ENCODE data around the gene KIF26A. TPM values are rescaled to one million over a fixed set of nuclear protein-coding genes. Genes with fewer than 3 reads are reported as not detected.
"Not testable (repeated sequence)": the region's sequence is repeated elsewhere in the genome, so short reads cannot be mapped to it uniquely, and the experiment has no call there.

The KIF26A gene
- total RNA-seq, 1 donor from 2014 or later, result 6.3 TPM

GRCh38 chr14:104207142-104208014 lies 69.0 kb downstream of the KIF26A start:
- DNase-seq, result no peak
- intact Hi-C loops (cut with DNase I), result no loop called here
- no peak for ATAC-seq (ENCODE audit: poor library complexity)

GRCh38 chr14:104208015-104208295 lies 69.6 kb downstream of the KIF26A start:
- intact Hi-C loops (cut with DNase I); ATAC-seq (ENCODE audit: poor library complexity); DNase-seq: not testable (repeated sequence)

- intact Hi-C loops (cut with DNase I); ATAC-seq (ENCODE audit: poor library complexity): not testable (repeated sequence)
Observed at GRCh38 chr14:104208331-104208730, 69.9 kb downstream of the KIF26A start.

DNA sequence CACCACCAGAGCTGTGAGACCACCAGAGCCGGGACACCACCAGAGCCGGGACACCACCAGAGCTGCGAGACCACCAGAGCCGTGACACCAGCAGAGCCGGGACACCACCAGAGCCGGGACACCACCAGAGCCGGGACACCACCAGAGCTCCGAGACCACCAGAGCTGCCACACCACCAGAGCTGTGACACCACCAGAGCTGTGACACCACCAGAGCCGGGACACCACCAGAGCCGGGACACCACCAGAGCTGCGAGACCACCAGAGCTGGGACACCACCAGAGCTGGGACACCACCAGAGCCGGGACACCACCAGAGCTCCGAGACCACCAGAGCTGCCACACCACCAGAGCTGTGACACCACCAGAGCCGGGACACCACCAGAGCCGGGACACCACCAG lies 70.7 kb downstream of the KIF26A start:
- DNase-seq, result peak; percentile 8
- intact Hi-C loops (cut with DNase I); ATAC-seq (ENCODE audit: poor library complexity): not testable (repeated sequence)

More at GRCh38 chr14:104208331-104208730, 69.9 kb downstream of the KIF26A start:
- peak; percentile 16 for DNase-seq

DNA sequence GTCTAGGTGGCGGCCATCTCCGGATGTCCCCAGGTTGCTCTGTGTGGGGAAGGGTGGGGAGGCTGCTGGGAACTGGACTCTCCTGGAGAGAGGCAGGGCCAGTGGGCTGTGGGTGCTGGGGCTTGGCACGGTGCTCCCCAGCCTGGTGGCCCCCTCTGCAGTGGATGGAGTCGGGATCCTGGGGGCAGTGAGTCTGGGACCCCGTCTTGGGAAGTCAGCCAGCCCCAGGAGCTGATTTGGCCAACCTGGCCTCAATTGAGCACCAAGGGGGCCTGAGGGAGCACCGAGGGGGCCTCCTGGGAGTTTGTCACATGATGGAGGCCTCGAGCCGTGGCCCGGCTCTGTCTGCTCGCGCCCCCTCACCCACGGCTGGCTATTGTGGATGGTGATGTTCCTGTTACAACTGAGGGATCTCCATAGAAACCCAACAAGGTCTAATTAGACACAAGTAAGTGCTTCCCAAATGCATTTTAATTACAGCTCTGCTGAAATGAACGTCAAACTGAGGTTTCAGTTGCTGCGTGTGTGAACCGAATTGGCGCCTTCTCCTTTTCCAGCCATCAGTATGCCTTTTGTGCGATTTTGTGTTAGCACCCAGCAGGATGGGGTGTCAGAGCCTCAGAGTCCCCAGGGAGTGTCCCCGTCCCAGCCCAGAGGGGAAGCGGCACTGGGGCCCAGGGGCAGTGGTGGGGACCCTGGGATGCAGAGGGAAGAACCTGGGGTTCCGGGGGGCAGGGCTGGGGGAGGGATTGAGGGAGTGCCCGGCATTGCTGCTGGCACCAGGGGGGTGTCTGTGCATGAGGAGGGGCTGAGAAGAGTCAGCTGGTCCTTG lies 71.8 kb downstream of the KIF26A start:
- DNase-seq (peak; percentile 22), ATAC-seq (ENCODE audit: poor library complexity) (no peak)
- intact Hi-C loops (cut with DNase I), result no loop called here

GRCh38 chr14:104210817-104211195 lies 72.4 kb downstream of the KIF26A start:
- ATAC-seq (ENCODE audit: poor library complexity) (no peak), DNase-seq (no peak)
- intact Hi-C loops (cut with DNase I), result no loop called here

GRCh38 chr14:104211215-104211614 lies 72.8 kb downstream of the KIF26A start:
- intact Hi-C loops (cut with DNase I), result no loop called here
- DNase-seq (no peak), ATAC-seq (ENCODE audit: poor library complexity) (no peak)

- ATAC-seq (ENCODE audit: poor library complexity), result no peak
- DNase-seq, result no peak
Observed at GRCh38 chr14:104211741-104212140, 73.4 kb downstream of the KIF26A start.

DNA sequence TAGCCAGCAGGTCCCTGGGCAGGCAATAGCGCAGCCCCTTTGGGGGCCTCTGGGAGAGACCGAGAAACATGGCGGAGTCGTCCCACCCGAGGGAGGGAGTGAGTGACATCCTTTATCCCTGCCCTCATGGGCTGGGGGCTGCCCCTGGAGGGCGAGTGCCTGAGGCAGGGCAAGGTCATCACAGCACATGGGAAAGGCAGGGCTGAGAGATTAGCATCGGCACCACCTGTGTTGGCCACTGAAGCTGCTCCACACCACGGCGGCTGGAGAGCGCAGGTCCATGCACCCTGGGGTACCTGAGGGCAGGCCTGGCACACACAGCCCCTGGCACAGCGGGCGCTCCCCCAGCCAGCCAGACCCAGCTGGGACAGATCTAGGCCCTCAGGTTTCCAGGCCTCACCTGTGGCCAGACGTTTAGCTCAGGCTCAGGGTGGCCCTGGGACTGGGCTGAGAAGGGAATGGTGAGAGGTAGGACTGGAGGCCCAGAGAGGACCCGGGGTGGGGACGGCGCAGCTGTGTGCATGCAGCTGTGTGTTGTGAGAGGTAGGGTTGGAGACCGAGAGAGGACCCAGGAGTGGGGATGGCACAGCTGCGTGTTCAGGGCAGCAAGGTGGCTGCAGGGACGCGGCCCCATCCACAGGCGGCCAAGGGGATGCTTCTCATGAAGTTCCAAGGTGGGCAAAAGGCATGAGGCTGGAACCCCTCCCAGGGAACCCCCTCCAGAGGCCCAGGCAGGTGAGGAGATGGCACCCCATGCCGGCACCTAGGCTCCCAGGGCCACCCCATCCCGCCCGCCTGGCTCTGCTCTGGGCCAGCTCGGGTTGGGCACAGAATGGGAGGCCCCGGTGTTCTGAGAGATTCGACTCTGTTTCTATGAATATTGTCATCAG lies 74.1 kb downstream of the KIF26A start:
- DNase-seq, result peak; percentile 27
- no peak for ATAC-seq (ENCODE audit: poor library complexity)
- intact Hi-C loops (cut with DNase I), result no loop called here

More at GRCh38 chr14:104211741-104212140, 73.4 kb downstream of the KIF26A start:
- intact Hi-C loops (cut with DNase I), result no loop called here

DNA sequence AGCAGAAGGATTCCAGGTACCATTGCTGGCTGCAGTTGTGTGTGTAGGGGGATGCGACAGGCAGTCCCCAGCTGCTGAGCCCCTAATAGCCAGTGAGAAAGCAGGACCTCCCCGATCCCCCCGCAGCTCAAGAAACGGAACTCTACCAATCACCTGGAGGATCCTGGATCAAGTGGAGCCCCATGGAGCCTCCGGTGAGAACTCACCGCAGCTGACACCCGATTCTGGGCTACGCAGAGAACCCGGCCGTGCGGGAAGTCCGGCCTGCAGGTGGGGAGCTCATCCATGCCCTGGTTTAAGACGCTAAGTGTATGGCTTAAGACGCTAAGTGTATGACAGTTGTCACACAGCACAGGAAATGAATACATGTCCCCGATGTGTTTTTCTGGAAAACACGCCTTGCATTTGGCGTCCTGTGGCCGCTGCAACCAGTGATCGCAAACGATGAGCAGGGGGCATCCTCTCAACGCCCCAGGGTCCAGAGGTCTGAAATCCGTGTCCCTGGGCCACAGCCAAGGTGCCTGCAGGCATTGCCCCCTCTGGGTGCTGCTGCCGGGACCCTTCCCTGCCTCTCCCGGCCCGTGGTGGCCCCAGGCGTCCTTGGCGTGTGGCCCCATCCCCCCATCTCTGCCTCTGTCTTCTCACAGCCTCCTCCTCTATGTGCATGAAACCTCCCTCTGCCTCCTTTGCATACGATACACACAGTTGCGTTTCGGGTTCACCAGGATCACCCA lies 75.1 kb downstream of the KIF26A start:
- ATAC-seq (ENCODE audit: poor library complexity) (no peak), DNase-seq (peak; percentile 22)
- intact Hi-C loops (cut with DNase I), result no loop called here

- intact Hi-C loops (cut with DNase I), result no loop called here
- DNase-seq (peak; percentile 10), ATAC-seq (ENCODE audit: poor library complexity) (no peak)
Observed at GRCh38 chr14:104214431-104215218, 76.2 kb downstream of the KIF26A start.

GRCh38 chr14:104215706-104216334 lies 77.4 kb downstream of the KIF26A start:
- DNase-seq (peak; percentile 23), ATAC-seq (ENCODE audit: poor library complexity) (no peak)
- intact Hi-C loops (cut with DNase I), result no loop called here

- intact Hi-C loops (cut with DNase I), result no loop called here
- peak; percentile 24 for DNase-seq
- no peak for ATAC-seq (ENCODE audit: poor library complexity)
Observed at GRCh38 chr14:104216457-104216856, 78.1 kb downstream of the KIF26A start.

DNA sequence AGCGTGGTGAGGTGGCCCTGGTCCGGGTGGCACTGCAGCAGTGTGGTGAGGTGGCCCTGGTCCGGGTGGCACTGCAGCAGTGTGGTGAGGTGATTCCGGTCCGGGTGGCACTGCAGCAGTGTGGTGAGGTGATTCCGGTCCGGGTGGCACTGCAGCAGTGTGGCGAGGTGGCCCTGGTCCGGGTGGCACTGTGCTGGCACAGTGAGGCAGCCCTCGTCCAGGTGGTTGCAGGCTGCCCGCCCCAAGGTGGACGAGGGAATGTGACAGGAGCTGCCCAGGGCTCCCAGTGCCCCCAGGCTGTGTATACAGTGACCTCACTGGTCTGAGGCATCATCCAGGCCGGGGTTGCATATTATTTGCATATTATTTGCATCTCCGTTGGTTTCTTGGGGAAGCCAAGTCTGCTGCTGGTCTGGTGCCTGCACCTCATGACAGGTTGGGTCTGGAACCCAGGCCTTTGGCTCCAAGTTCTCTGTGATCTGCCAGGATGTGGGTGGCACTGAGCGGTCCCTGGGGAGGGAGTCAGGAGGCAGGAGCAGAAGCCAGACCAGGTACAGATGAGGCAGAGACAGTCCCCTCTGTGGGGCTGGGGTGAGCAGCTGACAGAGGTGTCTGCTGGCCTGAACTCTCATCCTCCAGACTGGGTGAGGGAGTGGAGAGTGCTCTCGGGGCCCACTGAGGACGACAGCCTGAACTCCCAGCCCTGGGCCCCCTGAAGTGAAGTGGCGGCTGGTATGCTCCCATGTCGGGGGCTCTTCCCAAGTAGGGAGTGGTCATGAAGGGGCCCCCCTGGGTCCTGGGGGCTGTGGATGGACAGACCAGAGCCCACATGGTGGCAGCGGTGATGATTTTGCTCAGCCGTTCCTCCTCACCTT lies 79.3 kb downstream of the KIF26A start:
- intact Hi-C loops (cut with DNase I), result no loop called here
- no peak for ATAC-seq (ENCODE audit: poor library complexity)
- DNase-seq, result no peak

DNA sequence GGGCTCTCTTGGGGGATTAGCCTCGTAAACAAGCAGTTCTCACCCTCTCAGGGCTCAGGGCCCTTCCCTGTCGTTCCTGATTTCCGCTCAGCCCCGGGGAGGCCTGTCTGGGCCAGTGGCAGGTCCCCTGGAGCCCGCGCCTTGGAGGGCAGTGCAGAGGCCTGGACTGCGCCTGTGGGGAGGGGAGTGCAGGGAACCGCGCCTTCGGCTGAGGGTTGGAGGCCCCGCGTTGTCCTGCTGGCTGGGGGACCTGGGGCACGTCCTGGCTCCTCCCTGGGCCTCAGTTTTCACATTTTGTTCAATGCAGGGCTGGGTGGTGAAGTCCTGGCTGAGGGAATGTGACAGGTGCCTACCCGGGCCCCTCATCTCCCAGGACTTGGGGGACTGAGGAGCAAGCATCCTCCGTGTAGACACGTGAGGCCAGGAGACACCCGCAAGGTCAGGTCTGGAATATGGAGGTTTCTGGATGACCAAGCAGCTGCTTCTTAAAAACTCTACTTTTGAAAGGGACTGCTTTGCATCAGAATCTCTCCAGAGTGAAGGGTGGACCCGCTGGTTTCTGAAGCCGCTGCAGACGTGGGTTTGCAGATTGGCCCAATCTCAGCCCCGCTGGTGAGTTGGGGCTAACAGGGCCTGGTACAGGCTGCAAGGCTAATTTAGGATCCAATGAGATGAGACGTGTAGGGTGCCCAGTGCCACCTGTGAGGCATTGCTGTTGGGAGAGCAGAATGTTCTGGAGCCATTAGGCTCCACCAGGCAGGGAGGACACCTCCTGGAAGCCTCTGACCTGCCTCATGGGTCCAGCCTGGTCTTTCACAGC lies 80.2 kb downstream of the KIF26A start:
- intact Hi-C loops (cut with DNase I), result no loop called here
- DNase-seq (no peak), ATAC-seq (ENCODE audit: poor library complexity) (no peak)

Measured in Right ventricle myocardium superior (tissue), 1 donor.